ENCODE results near the gene PELI1.
A peak's percentile ranks its signal among the peaks of the same experiment; 100 is the strongest.
"Not testable (repeated sequence)": the region's sequence is repeated elsewhere in the genome, so short reads cannot be mapped to it uniquely, and the experiment has no call there.

PELI1 gene

DNA sequence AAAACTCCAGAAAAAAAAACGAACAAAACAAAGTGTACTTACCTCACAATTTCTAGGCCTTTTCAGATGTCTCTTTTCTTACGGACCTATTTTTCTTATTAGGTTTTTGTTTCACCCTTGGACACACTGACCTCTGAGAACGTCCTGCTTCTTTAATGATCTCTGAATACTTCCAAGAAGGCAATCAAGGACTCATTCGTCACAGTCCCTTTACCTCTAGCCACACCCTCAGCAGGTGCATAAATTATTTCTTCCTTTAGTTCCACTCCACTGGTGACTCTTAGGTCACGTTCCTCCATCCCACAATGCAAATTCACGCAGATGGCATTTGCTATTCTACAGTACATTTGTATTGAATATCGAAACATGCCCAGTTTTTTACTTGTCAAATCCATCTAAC is 21.9 kb downstream of the PELI1 start:
- DNase-seq (ENCODE audit: low spot score), result no peak

GRCh38 chr2:64120928-64121327 is 23.3 kb downstream of the PELI1 start:
- no peak for DNase-seq (ENCODE audit: low spot score)

GRCh38 chr2:64120008-64120407 is 24.2 kb downstream of the PELI1 start:
- DNase-seq (ENCODE audit: low spot score), result no peak

GRCh38 chr2:64119369-64119768 is 24.9 kb downstream of the PELI1 start:
- no peak for DNase-seq (ENCODE audit: low spot score)

DNA sequence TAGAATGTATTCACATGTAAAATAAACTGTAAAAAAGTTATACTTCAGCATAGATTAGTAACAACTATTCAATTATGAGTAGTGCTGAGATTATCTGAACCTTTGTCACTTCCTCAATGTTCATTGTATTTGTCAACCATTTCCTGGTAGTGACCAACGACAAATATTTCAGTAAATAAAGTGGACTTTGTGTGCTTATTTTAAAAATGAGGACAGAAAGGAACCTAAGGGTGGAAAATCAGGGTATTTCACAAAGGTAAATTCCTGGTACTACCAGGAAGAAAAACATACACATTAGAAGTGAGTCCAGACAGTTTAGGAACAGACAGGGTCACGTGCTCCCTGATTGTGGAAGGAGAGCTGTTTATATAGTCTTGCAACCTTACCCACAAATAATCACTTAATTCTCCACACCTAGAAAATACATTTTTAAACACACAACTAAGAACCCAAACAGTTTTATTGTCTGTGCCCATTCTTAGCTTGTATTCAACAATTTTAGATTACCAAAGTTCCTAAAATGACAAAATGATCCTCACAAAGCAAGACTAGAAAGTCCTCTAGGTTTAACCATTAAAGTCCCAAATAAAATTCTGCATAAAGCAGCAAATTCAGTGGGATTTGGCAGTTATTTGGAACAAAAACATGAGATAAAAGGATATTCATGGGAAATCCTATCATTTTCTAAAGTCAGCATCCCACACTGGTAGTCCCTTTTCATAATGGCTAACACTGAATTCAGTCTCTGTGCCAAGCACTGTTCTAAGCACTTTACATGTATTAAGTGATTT is 28.2 kb downstream of the PELI1 start:
- no peak for DNase-seq (ENCODE audit: low spot score)

- no peak for DNase-seq (ENCODE audit: low spot score)
Measured at GRCh38 chr2:64114912-64115277, 29.3 kb downstream of the PELI1 start.

GRCh38 chr2:64114063-64114911 is 29.9 kb downstream of the PELI1 start:
- DNase-seq (ENCODE audit: low spot score), result peak; percentile 34

DNA sequence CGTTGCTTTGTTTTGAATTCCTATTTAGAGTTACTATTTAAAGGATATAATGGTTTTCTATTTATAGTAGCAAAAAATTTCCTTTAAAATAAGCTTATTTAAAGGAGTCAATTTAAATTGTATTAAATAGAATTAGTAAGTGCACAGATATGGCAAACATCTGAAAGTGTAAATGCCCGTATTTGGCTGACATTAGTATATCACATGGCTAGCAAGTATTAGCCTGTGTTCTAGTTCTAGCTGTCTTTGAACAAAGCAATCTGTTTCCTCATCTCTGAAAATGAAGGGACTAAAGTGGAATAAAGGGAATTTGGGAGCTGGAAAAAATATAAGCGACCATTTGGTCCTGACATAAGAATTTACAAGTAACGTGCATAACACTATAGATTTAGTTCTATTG is 32.2 kb downstream of the PELI1 start:
- DNase-seq (ENCODE audit: low spot score), result no peak

GRCh38 chr2:64111426-64111825 is 32.8 kb downstream of the PELI1 start:
- no peak for DNase-seq (ENCODE audit: low spot score)

DNA sequence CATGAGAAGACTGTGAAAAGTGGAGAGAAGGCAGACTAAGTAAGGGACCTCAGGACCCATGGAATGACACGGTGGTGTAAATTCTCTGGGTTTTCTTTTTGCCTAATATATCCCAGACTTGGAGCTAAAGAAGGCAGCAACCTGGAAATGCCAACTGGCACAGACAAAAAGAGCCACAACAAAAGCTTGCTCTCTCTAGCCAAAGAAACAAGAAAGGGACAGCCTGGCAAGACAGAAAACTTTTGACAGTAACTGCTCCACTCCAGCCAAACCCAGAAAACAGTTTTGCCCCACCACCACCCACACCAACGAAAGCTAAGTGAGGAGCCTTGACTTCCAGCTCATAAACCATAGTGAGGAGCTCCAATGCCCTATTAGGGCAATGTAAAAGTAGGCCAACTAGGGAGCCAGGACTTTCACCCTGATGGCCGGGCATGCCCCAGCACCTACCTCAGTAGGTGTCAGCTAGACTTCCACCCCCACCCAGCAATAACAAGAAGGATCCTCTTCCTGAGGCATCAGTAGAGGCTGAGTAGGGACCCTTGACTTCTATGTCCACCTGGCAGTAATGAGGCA is 35.5 kb downstream of the PELI1 start:
- DNase-seq (ENCODE audit: low spot score), result no peak

DNA sequence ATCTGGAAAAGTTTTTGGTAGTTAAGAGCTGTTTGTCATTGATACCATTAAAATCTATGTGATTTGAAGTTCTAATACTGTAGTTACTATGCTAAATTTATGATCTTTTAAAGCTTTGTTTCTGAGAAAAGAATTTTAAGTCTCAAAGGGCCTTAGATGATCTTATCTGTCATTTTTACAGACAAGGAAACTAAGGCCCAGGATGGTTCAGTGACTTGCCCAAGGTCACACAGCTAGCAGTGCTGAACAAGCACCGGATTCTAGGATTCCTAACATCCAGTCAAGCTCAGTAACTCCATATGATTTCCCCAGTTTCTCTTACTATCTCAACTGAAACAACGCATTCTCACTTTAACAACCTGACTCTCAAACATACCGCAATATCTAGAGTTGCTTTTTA is 37.7 kb downstream of the PELI1 start:
- DNase-seq (ENCODE audit: low spot score), result no peak

GRCh38 chr2:64105670-64106461 is 38.4 kb downstream of the PELI1 start:
- no peak for DNase-seq (ENCODE audit: low spot score)

DNA sequence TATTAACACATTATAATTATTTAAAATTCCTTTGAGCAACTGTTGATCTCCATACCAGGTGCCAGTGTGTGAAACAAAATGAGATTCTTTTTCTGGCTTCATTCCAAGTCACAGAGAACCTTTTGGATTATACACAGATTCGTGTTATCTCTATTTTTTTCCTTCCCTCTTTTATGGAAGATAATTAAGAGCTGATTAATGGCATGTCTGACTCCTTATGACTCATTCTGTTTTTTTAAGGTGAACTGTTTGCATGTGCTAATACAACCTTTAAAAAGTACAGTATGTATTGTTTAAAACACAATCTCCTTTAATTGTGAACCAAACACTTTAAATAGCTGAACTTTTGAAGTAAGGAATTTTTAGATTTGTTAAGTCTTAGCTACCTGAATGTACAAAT is 39.3 kb downstream of the PELI1 start:
- no peak for DNase-seq (ENCODE audit: low spot score)

DNA sequence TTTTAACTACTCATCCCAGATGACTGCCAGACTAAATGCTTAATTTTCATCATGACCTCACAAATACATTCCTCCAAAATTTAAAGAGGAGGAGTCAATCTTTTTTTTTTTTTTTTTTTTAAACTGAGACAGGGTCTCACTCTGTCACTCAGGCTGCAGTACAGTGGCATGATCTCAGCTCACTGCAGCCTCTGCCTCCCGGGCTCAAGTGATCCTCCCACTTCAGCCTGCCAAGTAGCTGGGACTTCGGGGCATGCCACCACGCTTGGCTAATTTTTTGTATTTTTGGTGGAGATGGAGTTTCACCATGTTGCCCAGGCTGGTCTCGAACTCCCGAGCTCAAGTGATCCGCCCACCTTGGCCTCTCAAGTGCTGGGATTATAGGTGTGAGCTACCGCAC is 41.5 kb downstream of the PELI1 start:
- DNase-seq (ENCODE audit: low spot score), result not testable (repeated sequence)

DNA sequence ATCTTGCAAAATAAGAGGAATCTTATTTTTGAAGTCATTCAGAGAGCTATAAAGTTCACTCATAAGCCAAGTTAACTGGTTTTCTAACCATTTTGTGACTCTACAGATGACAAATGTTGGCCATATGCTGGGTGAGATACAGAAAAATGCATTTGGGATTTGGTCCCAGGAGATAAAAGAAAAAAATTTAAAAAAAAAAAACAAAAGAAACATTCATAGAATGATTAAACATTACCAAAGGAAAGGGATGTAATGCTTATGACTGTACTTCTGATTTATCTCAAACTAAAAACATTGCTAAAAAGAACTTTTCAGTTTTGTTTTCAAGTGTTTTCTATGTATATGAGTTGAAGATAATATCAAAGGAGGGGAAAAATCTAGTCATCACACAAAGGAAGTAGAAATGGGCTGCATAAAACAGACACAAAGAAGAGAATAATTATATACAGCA is 43.1 kb downstream of the PELI1 start:
- peak; percentile 9 for DNase-seq (ENCODE audit: low spot score)

DNA sequence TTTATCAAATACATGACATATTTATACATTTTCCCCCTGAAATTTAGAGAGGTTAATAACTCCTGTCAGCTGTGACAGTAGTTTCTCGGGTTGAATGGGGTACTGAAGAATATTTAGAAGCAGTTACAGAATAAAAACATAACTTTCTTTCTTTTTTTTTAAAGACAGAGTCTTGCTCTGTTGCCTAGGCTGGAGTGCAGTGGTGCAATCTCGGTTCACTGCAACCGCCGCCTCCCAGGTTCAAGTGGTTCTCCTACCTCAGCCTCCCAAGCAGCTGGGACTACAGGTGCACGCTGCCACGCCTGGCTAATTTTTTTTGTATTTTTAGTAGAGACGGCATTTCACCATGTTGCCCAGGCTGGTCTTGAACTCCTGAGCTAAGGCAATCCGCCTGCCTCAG is 43.6 kb downstream of the PELI1 start:
- DNase-seq (ENCODE audit: low spot score), result not testable (repeated sequence)

DNA sequence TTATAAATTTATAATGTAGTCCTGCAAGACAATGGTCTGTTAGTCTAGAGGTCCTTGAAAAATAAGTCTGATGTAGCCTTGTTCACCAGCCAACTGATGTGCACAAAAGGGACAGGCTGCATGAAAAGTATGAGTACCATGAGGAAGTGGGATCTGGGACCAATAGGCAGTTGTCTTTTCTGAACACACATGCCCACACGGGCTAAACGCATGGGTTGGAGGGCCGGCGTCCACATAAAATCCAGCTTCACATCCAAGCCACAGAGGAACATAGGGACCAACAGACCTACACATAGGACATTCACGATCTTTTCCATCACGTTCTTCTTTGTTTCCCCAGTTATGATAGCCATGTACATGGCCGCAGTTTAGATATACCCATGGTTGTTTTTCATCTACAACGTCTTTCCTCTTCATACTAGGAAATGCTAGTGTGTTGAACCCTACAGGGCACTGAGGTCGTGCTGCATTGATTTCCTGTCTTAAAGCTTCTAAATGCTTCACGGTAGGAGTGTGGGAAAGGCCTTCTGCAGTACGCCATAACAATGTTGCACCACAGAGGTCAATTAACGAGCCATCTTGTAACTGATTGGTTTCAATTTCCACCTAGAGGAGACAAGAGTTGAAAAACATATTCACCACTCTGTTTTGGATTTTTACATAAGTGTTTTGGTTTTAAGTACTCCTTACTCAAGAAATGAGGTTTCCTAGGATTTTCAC is 49.4 kb downstream of the PELI1 start:
- DNase-seq (ENCODE audit: low spot score), result no peak

DNA sequence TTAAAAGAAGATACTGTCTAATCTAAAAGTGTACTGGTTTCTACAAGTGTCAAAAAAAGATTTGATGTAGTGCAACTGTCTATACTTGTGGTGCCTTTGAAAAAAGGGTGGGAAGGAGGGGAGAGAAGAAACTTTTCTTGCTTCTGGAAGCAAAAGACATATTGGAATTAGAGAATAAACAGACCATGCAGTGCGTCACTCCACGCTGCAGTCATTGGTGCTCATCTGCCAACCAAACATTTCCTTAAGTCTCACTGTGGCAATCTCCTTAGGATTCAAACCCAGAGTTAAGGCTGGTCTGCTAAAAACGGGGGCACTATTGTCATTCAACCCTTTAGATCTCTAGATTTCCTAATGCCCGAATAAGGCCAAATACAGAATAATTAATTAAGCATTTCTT is 50.9 kb downstream of the PELI1 start:
- DNase-seq (ENCODE audit: low spot score), result no peak

DNA sequence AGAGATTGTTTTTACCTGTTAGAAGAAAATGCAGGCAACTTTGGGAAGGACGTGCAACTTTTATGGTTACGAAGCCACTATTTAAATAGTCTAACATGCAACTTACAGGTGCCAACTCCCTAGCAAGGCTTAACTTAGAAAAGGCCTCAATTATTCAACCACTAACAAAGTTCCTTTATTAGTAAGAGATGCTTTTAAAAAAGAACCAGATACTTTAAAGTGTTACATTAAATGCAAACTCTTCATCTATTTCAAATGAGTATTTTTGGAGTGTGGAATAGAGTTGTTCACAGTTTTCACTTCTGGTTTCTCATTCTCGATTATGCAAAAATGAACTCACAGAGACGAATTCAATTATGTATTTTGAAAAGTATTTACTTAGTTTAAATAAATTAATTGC is 51.7 kb downstream of the PELI1 start:
- DNase-seq (ENCODE audit: low spot score), result no peak

GRCh38 chr2:64090264-64090663 is 54.0 kb downstream of the PELI1 start:
- no peak for DNase-seq (ENCODE audit: low spot score)

- no peak for DNase-seq (ENCODE audit: low spot score)
Measured at GRCh38 chr2:64086347-64087082, 57.7 kb downstream of the PELI1 start.

Measured in AG20443 (cell line).